HCT116 (cell line): ENCODE data around the gene PMM1. TPM values are rescaled to one million over a fixed set of nuclear protein-coding genes. Genes with fewer than 3 reads are reported as not detected.

Source experiments
- ATAC-seq: fragments of 200-7000 bp; cut with Tn5 transposase; 2 replicates; pipeline ENCODE4 v1.9.1; 2020; ENCODE audit warnings: mild to moderate bottlenecking, moderate library complexity
- BruUV-seq: library from RNA; stranded (reverse); fragments of 400-500 nt; replicated peaks from 2 replicates; lab custom pipeline; 2021; lab: Mats Ljungman, UMichigan
- CTCF ChIA-PET: fragments of 300-600 bp; sonication (Branson Sonifier 250); formaldehyde crosslinking; loops from one replicate; lab custom pipeline; 2021; ENCODE audit warnings: antibody characterized with exemption; lab: Charles Lee
- POLR2A ChIA-PET: fragments of 300-600, 350-600 bp; sonication (Branson Sonifier 250); formaldehyde crosslinking; loops from one replicate; lab custom pipeline; 2021; ENCODE audit warnings: antibody characterized with exemption; lab: Charles Lee
- RAD21 ChIA-PET, 2 experiments: fragments of 300-600 bp; sonication (Branson Sonifier 250); formaldehyde crosslinking; loops; one replicate each; lab custom pipeline; 2023; ENCODE audit warnings: low total read pairs in 2 of 2; ENCODE audit not compliant: uncharacterized antibody in 2 of 2, unreplicated experiment in 2 of 2, low non-redundant PET in 1 of 2; lab: Charles Lee
- DNase-seq: peaks from one replicate; pipeline ENCODE4 v3.0.0-alpha.2; 2010; ENCODE audit warnings: low read depth, low spot score
- H2AFZ ChIP-seq: fragments of 200-600 bp; shearing (Covaris generic), sonication (generic); 2 replicates; pipeline ENCODE4 v1.6.1; 2017; ENCODE audit warnings: low read depth, mixed run types, mixed read lengths, antibody characterized with exemption, low read length; ENCODE audit not compliant: poor library complexity, severe bottlenecking
- H3K27ac ChIP-seq: 2 replicates; pipeline ENCODE4 v1.5.1; 2012; ENCODE audit warnings: low read depth, low read length
- H3K27me3 ChIP-seq: fragments of 200-600 bp; sonication (generic); 2 replicates; pipeline ENCODE4 v1.6.1; 2016; ENCODE audit warnings: mixed run types, low read length, mixed read lengths; ENCODE audit not compliant: insufficient read depth
- H3K36me3 ChIP-seq, 2 experiments: fragments of 200-500 bp in 1 of 2; fragments of 200-600 bp in 1 of 2; sonication (Bioruptor generic) in 1 of 2; sonication (generic) in 1 of 2; 2 replicates each; pipeline versions ENCODE4 v1.5.1 to v1.6.1; 2014 to 2016; ENCODE audit warnings: low read length in 2 of 2, inconsistent platforms in 1 of 2, mixed read lengths in 1 of 2, mixed run types in 1 of 2; ENCODE audit not compliant: insufficient read depth in 2 of 2, control insufficient read depth in 1 of 2
- H3K4me1 ChIP-seq, 2 experiments: fragments of 200-600 bp in 1 of 2; sonication (generic) in 1 of 2; 2 replicates each; pipeline versions ENCODE4 v1.5.1 to v1.6.1; 2012 to 2017; ENCODE audit warnings: low read length in 2 of 2, inconsistent platforms in 1 of 2, mild to moderate bottlenecking in 1 of 2, mixed read lengths in 1 of 2, mixed run types in 1 of 2, moderate library complexity in 1 of 2; ENCODE audit not compliant: insufficient read depth in 2 of 2, control insufficient read depth in 1 of 2
- H3K4me2 ChIP-seq: fragments of 200-600 bp; sonication (generic); 2 replicates; pipeline ENCODE4 v1.6.1; 2017; ENCODE audit warnings: mixed run types, low read length, mixed read lengths
- H3K4me3 ChIP-seq, 2 experiments: fragments of 200-600 bp in 1 of 2; sonication (generic) in 1 of 2; replicated peaks in 1 of 2; 2 replicates each; pipeline ENCODE4 v1.5.1; 2011 to 2016; ENCODE audit warnings: low read length in 2 of 2, control low read depth in 1 of 2, low read depth in 1 of 2, mild to moderate bottlenecking in 1 of 2, mixed read lengths in 1 of 2, mixed run types in 1 of 2
- H3K79me2 ChIP-seq: fragments of 200-600 bp; sonication (generic); 2 replicates; pipeline ENCODE4 v1.6.1; 2017; ENCODE audit warnings: mild to moderate bottlenecking, mixed run types, low read length, moderate library complexity, mixed read lengths; ENCODE audit not compliant: insufficient read depth
- H3K9ac ChIP-seq: fragments of 200-600 bp; sonication (generic); 2 replicates; pipeline ENCODE4 v1.6.1; 2016; ENCODE audit warnings: low read length, mixed read lengths
- H3K9me2 ChIP-seq: fragments of 200-600 bp; sonication (generic), shearing (Covaris generic); 2 replicates; pipeline ENCODE4 v1.6.1; 2017; ENCODE audit warnings: mixed run types, mild to moderate bottlenecking, moderate library complexity; ENCODE audit not compliant: insufficient read depth
- H3K9me3 ChIP-seq, 2 experiments: fragments of 200-500 bp in 1 of 2; fragments of 200-600 bp in 1 of 2; sonication (Bioruptor generic) in 1 of 2; sonication (generic) in 1 of 2; 2 replicates each; pipeline ENCODE4 v1.6.1; 2014 to 2017; ENCODE audit warnings: low read length in 2 of 2, mixed read lengths in 2 of 2, inconsistent platforms in 1 of 2, low read depth in 1 of 2, mild to moderate bottlenecking in 1 of 2, mixed run types in 1 of 2, moderate library complexity in 1 of 2; ENCODE audit not compliant: control insufficient read depth in 1 of 2, insufficient read depth in 1 of 2
- H4K20me1 ChIP-seq: fragments of 200-600 bp; sonication (generic), shearing (Covaris generic); 2 replicates; pipeline ENCODE4 v1.6.1; 2017; ENCODE audit warnings: mixed run types, mild to moderate bottlenecking, moderate library complexity; ENCODE audit not compliant: insufficient read depth
- ATF3 ChIP-seq: IDR thresholded peaks from 2 replicates; pipeline ENCODE4 v1.6.1; 2012
- CBX3 ChIP-seq: IDR thresholded peaks from 2 replicates; pipeline ENCODE4 v1.6.1; 2012; ENCODE audit warnings: low read depth
- CEBPB ChIP-seq: IDR thresholded peaks from 2 replicates; pipeline ENCODE4 v1.6.1; 2012; ENCODE audit warnings: low read depth
- CTCF ChIP-seq, 3 experiments: fragments of 200-600 bp in 1 of 3; sonication (generic) in 1 of 3; IDR thresholded peaks in 2 of 3; conservative IDR thresholded peaks in 1 of 3; 2 replicates each; pipeline ENCODE4 v1.5.1; 2012 to 2017; ENCODE audit warnings: low read depth in 2 of 3, low read length in 2 of 3, antibody characterized with exemption in 1 of 3, borderline replicate concordance in 1 of 3, control low read depth in 1 of 3, mild to moderate bottlenecking in 1 of 3, mixed read lengths in 1 of 3, mixed run types in 1 of 3, moderate library complexity in 1 of 3; ENCODE audit not compliant: insufficient read depth in 1 of 3
- EZH2 ChIP-seq: fragments of 200-600 bp; sonication (generic); IDR thresholded peaks from 2 replicates; pipeline ENCODE4 v1.6.1; 2017; ENCODE audit warnings: antibody characterized with exemption, mixed run types
- EZH2phosphoT487 ChIP-seq: fragments of 200-600 bp; IDR thresholded peaks from 2 replicates; pipeline ENCODE4 v1.6.1; 2018; ENCODE audit warnings: antibody characterized with exemption, borderline replicate concordance
- POLR2AphosphoS5 ChIP-seq: IDR thresholded peaks from 2 replicates; pipeline ENCODE4 v1.6.1; 2011; ENCODE audit warnings: mild to moderate bottlenecking, low read depth, low read length, moderate library complexity
- RAD21 ChIP-seq: IDR thresholded peaks from 2 replicates; pipeline ENCODE4 v1.6.1; 2012; ENCODE audit warnings: low read depth, mild to moderate bottlenecking
- REST ChIP-seq: IDR thresholded peaks from 2 replicates; pipeline ENCODE4 v1.6.1; 2012; ENCODE audit warnings: low read depth
- SP1 ChIP-seq: IDR thresholded peaks from 2 replicates; pipeline ENCODE4 v1.6.1; 2012; ENCODE audit warnings: low read depth
- SRF ChIP-seq: IDR thresholded peaks from 2 replicates; pipeline ENCODE4 v1.6.1; 2012; ENCODE audit warnings: low read depth
- TCF7L2 ChIP-seq: IDR thresholded peaks from 2 replicates; pipeline ENCODE4 v1.7.0; 2011; ENCODE audit warnings: borderline replicate concordance, inconsistent platforms; ENCODE audit not compliant: insufficient read depth, insufficient read length; ENCODE audit errors: extremely low read depth
- ZNF274 ChIP-seq: fragments of 200-500 bp; sonication (Bioruptor generic); IDR thresholded peaks from 2 replicates; pipeline ENCODE4 v1.6.1; 2014; ENCODE audit warnings: mild to moderate bottlenecking, low read depth, low read length, inconsistent platforms
- intact Hi-C: fragments of 100-400 bp; cut with micrococcal nuclease; formaldehyde crosslinking; loops from 2 replicates; pipeline ENCODE4 v1.10.0; 2022
- total RNA-seq: library from RNA; stranded (reverse); gene quantifications from one replicate; pipeline ENCODE4 v1.2.1, GENCODE V29; 2021; ENCODE audit not compliant: unreplicated experiment
- TF ChIP-seq, protein P1 (sequence below): IDR thresholded peaks from 2 replicates; pipeline ENCODE4 v1.6.1; 2011; ENCODE audit warnings: mild to moderate bottlenecking, low read length, moderate library complexity; ENCODE audit not compliant: insufficient replicate concordance; ENCODE audit errors: extremely low read depth

PMM1 gene
- total RNA-seq, 1 experiment from 2014 or later: 31.7 TPM

GRCh38 chr22:41600976-41601375, 11.3 kb upstream of the PMM1 start (continued):
- TF ChIP-seq, protein P1, sequence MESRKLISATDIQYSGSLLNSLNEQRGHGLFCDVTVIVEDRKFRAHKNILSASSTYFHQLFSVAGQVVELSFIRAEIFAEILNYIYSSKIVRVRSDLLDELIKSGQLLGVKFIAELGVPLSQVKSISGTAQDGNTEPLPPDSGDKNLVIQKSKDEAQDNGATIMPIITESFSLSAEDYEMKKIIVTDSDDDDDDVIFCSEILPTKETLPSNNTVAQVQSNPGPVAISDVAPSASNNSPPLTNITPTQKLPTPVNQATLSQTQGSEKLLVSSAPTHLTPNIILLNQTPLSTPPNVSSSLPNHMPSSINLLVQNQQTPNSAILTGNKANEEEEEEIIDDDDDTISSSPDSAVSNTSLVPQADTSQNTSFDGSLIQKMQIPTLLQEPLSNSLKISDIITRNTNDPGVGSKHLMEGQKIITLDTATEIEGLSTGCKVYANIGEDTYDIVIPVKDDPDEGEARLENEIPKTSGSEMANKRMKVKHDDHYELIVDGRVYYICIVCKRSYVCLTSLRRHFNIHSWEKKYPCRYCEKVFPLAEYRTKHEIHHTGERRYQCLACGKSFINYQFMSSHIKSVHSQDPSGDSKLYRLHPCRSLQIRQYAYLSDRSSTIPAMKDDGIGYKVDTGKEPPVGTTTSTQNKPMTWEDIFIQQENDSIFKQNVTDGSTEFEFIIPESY: no peak

DNA sequence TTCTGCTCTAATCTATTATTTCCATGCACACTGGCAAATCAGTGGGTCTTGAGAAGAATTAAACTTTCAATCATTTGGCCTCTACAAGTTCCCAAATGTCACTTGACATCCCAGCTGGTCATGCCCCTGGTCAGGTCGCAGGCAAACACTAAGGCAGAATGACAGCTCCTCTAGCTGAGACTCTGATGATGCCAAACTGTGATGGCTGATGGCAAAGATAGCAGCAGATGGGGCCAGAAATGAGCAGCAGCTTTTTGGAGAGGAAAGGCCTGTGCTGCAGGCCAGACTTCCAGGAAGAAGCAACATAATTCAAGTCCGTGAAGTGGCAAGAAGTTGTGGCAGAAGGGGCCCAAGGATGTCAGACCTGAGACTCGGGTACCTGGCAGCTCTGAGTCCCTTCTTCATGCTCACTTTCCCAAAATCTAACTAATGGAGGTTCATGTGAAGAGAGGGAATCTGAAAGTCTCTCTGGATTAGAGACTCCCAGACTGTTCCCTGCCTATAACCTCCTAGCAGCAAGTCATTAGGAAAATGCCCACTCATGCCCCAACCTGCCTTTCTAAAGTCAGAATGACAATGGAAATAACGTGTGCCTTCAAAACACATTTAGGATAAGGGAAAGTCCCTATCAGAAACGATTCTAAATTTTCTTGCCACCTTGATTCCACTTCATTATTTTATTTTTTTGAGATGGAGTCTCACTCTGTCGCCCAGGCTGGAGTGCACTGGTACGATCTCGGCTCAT, 9.4 kb upstream of the PMM1 start:
- Histone ChIP-seq H3K79me2 (no peaks in the 10 kb centered on the region), H4K20me1 (no peaks in the 10 kb centered on the region), H2AFZ (no peak overlapping the region), H3K27ac (no peak overlapping the region), H3K9ac (no peak overlapping the region), H3K9me2 (no peaks in the 10 kb centered on the region), H3K9me3 (no peaks in the 10 kb centered on the region), H3K36me3 (peaks cover 4 to 9% of the 10 kb centered on the region in 2 experiments; a peak in 3 of 4 replicates), H3K4me1 (peaks cover 0 to 11% of the 10 kb centered on the region in 2 experiments; a peak in 2 of 4 replicates), H3K4me2 (no peak overlapping the region), H3K4me3 (no peak overlapping the region), H3K27me3 (no peaks in the 10 kb centered on the region)
- RAD21 ChIA-PET: no interaction called here
- CTCF ChIA-PET: interaction anchor here (0.8 to 1.7 kb wide), 3 partner anchors 9 to 56 kb away, joined by 4 to 7 read pairs (median 6); partner anchors contain the start of genes PMM1 and POLR3H
- POLR2A ChIA-PET: interaction anchor here (0.8 kb wide), 1 partner anchor 9 kb away, joined by 4 read pairs; the partner anchor contains the start of gene PMM1
- TF ChIP-seq REST (no peak), EZH2phosphoT487 (no peak), RAD21 (no peak), POLR2AphosphoS5 (no peak), CEBPB (no peak), TCF7L2 (no peak), ATF3 (no peak), SP1 (no peak), EZH2 (no peak), CTCF (IDR thresholded peaks at IDR 0.05 in 2 of 3, conservative IDR thresholded peaks at IDR 0.05 in 1 of 3; ENCODE audit: borderline replicate concordance in 1 of 3, insufficient read depth in 1 of 3, low read depth in 2 of 3, low read length in 2 of 3) (no peak), SRF (no peak), ZNF274 (no peak), CBX3 (no peak)
- BruUV-seq: no TSS peak
- intact Hi-C loops: loop anchor here (5.0 kb wide), 1 partner anchor 197 kb away; no protein-coding TSS in a partner anchor
- ATAC-seq: no peak
- DNase-seq: no peak
